ENCODE measurements around the gene EXOC4. TPM values are rescaled to one million over a fixed set of nuclear protein-coding genes. Genes with fewer than 3 reads are reported as not detected.

The EXOC4 gene
- total RNA-seq, 1 donor from 2014 or later, result 99.2 TPM

DNA sequence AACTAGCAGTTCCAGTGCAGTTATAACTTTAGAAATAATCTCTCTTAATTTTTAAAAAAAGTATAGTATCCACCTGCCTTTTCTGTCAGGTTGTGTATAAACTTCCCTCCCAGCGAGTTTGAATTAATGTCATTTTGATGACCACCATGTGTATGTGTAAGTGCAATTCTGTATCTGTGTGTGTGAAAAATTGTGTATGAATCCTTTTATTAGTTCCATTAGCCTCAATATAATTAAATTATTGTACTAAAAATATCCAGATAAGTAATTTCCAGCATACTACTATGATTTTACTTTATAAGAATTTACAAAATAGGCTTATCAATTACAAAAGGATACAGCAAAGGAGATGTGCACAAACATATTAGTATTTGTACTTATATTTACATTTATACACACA lies 453.1 kb downstream of the EXOC4 start:
- no peak for DNase-seq (ENCODE audit: extremely low spot score in 2 of 2)
- intact Hi-C loops (cut with DNase I), result no loop called here

GRCh38 chr7:133709036-133709880 lies 456.4 kb downstream of the EXOC4 start:
- intact Hi-C loops (cut with DNase I), result no loop called here
- Histone ChIP-seq H3K36me3 (no peaks in the 10 kb centered on the region), H3K27ac (no peak overlapping the region), H3K4me3 (no peak overlapping the region), H3K9me3 (no peaks in the 10 kb centered on the region), H3K27me3 (no peaks in the 10 kb centered on the region), H3K4me1 (no peaks in the 10 kb centered on the region)
- no peak for TF ChIP-seq POLR2A (IDR thresholded peaks at IDR 0.05)
- no peak for TF ChIP-seq POLR2AphosphoS5 (IDR thresholded peaks at IDR 0.05; ENCODE audit: insufficient read depth in 1 of 2, low read depth in 1 of 2)
- TF ChIP-seq CTCF (IDR thresholded peaks at IDR 0.05), result no peak
- no peak for DNase-seq (ENCODE audit: extremely low spot score in 2 of 2)

More for the DNA sequence above, 453.1 kb downstream of the EXOC4 start:
- Histone ChIP-seq H3K27ac (no peak overlapping the region), H3K9me3 (no peaks in the 10 kb centered on the region), H3K4me1 (no peaks in the 10 kb centered on the region), H3K27me3 (no peaks in the 10 kb centered on the region), H3K36me3 (no peaks in the 10 kb centered on the region), H3K4me3 (no peak overlapping the region)
- TF ChIP-seq POLR2AphosphoS5 (IDR thresholded peaks at IDR 0.05; ENCODE audit: insufficient read depth in 1 of 2, low read depth in 1 of 2), result no peak
- TF ChIP-seq POLR2A (IDR thresholded peaks at IDR 0.05), result no peak
- no peak for TF ChIP-seq CTCF (IDR thresholded peaks at IDR 0.05)

DNA sequence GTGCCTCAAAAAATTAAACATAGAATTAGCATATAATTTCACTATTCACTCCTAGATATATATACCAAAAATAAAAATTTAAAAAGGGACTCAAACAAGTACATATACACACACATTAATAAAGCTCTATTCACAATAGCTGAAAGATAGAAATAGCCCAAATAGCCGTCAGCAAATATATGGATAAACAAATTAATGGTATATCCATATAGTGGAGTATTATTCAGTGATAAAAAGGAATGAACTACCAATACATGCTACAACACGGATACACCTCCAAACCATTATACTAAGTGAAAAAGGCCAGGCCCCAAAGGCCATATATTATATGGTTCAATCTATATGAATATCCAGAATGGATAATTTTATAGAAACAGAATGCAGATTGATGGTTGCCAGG lies 459.7 kb downstream of the EXOC4 start:
- no peak for DNase-seq (ENCODE audit: extremely low spot score in 2 of 2)
- Histone ChIP-seq H3K9me3 (no peaks in the 10 kb centered on the region), H3K36me3 (no peaks in the 10 kb centered on the region), H3K4me1 (no peaks in the 10 kb centered on the region), H3K27me3 (no peaks in the 10 kb centered on the region), H3K4me3 (no peak overlapping the region), H3K27ac (no peak overlapping the region)
- intact Hi-C loops (cut with DNase I), result no loop called here
- no peak for TF ChIP-seq POLR2A (IDR thresholded peaks at IDR 0.05)
- no peak for TF ChIP-seq POLR2AphosphoS5 (IDR thresholded peaks at IDR 0.05; ENCODE audit: insufficient read depth in 1 of 2, low read depth in 1 of 2)
- TF ChIP-seq CTCF (IDR thresholded peaks at IDR 0.05), result no peak

DNA sequence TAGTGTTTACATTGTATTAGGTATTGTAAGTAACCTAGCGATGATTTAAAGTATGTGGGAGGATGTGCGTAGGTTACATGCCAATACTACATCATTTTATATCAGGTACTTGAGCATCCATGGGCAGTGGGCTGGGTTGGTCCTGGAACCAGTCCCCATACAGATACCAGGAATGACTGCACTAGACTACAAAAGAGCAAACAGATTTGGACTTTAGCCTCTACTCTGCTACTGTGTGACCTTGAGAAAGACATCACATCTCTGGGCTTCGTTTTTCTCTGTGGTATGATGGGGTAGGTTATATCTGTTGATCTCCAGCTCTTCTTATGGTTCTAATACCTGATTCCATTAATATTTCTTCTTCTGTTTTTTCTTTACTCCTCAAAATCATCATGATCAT lies 461.8 kb downstream of the EXOC4 start:
- no peaks in the 10 kb centered on the region for H3K4me1 ChIP-seq
- H3K9me3 ChIP-seq, result no peaks in the 10 kb centered on the region
- H3K27me3 ChIP-seq, result no peaks in the 10 kb centered on the region
- no peaks in the 10 kb centered on the region for H3K36me3 ChIP-seq
- H3K27ac ChIP-seq, result no peak overlapping the region
- no peak overlapping the region for H3K4me3 ChIP-seq
- no peak for DNase-seq (ENCODE audit: extremely low spot score in 2 of 2)
- intact Hi-C loops (cut with DNase I), result no loop called here
- no peak for TF ChIP-seq POLR2AphosphoS5 (IDR thresholded peaks at IDR 0.05; ENCODE audit: insufficient read depth in 1 of 2, low read depth in 1 of 2)
- no peak for TF ChIP-seq CTCF (IDR thresholded peaks at IDR 0.05)
- TF ChIP-seq POLR2A (IDR thresholded peaks at IDR 0.05), result no peak

DNA sequence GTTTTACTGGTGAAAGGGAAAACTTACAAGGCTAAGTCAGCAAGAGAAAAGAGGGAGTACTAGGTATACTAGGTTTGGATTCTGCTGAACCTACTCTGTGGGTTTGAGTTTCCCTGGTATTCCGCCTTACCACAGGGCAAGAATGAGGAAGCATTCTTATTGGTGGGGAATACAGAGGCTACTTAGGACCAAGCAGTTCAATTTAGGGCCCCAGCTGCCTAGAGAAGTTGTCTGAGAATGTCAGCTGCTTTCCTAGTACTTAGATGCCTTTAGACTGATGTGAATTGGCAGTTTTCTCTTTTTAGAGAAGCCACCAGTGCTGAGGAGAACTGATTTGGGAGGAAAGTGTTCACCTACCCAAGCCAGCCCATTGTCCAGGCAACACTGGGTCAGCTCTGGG lies 465.3 kb downstream of the EXOC4 start:
- H3K9me3 ChIP-seq, result no peaks in the 10 kb centered on the region
- TF ChIP-seq CTCF (IDR thresholded peaks at IDR 0.05), result no peak
- TF ChIP-seq POLR2A (IDR thresholded peaks at IDR 0.05), result no peak
- no peak for TF ChIP-seq POLR2AphosphoS5 (IDR thresholded peaks at IDR 0.05; ENCODE audit: insufficient read depth in 1 of 2, low read depth in 1 of 2)
- H3K4me1 ChIP-seq, result no peaks in the 10 kb centered on the region
- intact Hi-C loops (cut with DNase I), result no loop called here
- H3K27me3 ChIP-seq, result no peaks in the 10 kb centered on the region
- no peak for DNase-seq (ENCODE audit: extremely low spot score in 2 of 2)
- no peaks in the 10 kb centered on the region for H3K36me3 ChIP-seq
- no peak overlapping the region for H3K4me3 ChIP-seq
- H3K27ac ChIP-seq, result no peak overlapping the region

All from vagina (tissue), 2 donors.